Rectal smooth muscle tissue (tissue), 1 donor: ENCODE data around the gene ADAM19.

Experiments
- H3K27ac ChIP-seq: one replicate; pipeline ENCODE4 v1.7.0; 2013; ENCODE audit warnings: low read depth, low read length, inconsistent platforms
- H3K27me3 ChIP-seq: one replicate; pipeline ENCODE4 v1.7.0; 2013; ENCODE audit warnings: low read length; ENCODE audit not compliant: control insufficient read depth, insufficient read depth
- H3K36me3 ChIP-seq: one replicate; pipeline ENCODE4 v1.7.0; 2013; ENCODE audit warnings: low read length; ENCODE audit not compliant: control insufficient read depth, insufficient read depth
- H3K4me1 ChIP-seq: one replicate; pipeline ENCODE4 v1.7.0; 2013; ENCODE audit warnings: low read length; ENCODE audit not compliant: control insufficient read depth, insufficient read depth
- H3K4me3 ChIP-seq: one replicate; pipeline ENCODE4 v1.7.0; 2013; ENCODE audit warnings: low read length
- H3K9ac ChIP-seq: one replicate; pipeline ENCODE4 v1.7.0; 2013; ENCODE audit warnings: low read length

Gene ADAM19

GRCh38 chr5:157607371-157608161, 32.0 kb upstream of the ADAM19 start:
- H3K9ac ChIP-seq, result no peak overlapping the region
- H3K27ac ChIP-seq, result no peak overlapping the region
- H3K27me3 ChIP-seq, result no peaks in the 10 kb centered on the region
- peaks cover 2% of the 10 kb centered on the region for H3K4me1 ChIP-seq
- no peak overlapping the region for H3K4me3 ChIP-seq
- H3K36me3 ChIP-seq, result no peaks in the 10 kb centered on the region

GRCh38 chr5:157606046-157606445, 30.5 kb upstream of the ADAM19 start:
- Histone ChIP-seq H3K9ac (no peak overlapping the region), H3K27ac (no peak overlapping the region), H3K36me3 (no peaks in the 10 kb centered on the region), H3K4me1 (peaks cover 2% of the 10 kb centered on the region), H3K27me3 (no peaks in the 10 kb centered on the region), H3K4me3 (no peak overlapping the region)

- Histone ChIP-seq H3K4me3 (no peak overlapping the region), H3K4me1 (peaks cover 2% of the 10 kb centered on the region), H3K9ac (no peak overlapping the region), H3K27ac (no peak overlapping the region), H3K27me3 (no peaks in the 10 kb centered on the region), H3K36me3 (no peaks in the 10 kb centered on the region)
Observed at GRCh38 chr5:157603333-157604190, 28.0 kb upstream of the ADAM19 start.

GRCh38 chr5:157602505-157602904, 26.9 kb upstream of the ADAM19 start:
- H3K9ac ChIP-seq, result no peak overlapping the region
- H3K4me3 ChIP-seq, result no peak overlapping the region
- H3K27me3 ChIP-seq, result no peaks in the 10 kb centered on the region
- H3K27ac ChIP-seq, result no peak overlapping the region
- no peaks in the 10 kb centered on the region for H3K36me3 ChIP-seq
- H3K4me1 ChIP-seq, result peaks cover 2% of the 10 kb centered on the region

GRCh38 chr5:157600252-157600651, 24.7 kb upstream of the ADAM19 start:
- Histone ChIP-seq H3K4me3 (no peak overlapping the region), H3K9ac (no peak overlapping the region), H3K36me3 (no peaks in the 10 kb centered on the region), H3K27ac (no peak overlapping the region), H3K4me1 (no peaks in the 10 kb centered on the region), H3K27me3 (no peaks in the 10 kb centered on the region)

- Histone ChIP-seq H3K27ac (no peak overlapping the region), H3K36me3 (no peaks in the 10 kb centered on the region), H3K27me3 (no peaks in the 10 kb centered on the region), H3K4me1 (no peaks in the 10 kb centered on the region), H3K9ac (no peak overlapping the region), H3K4me3 (no peak overlapping the region)
Observed at GRCh38 chr5:157599565-157599964, 24.0 kb upstream of the ADAM19 start.

GRCh38 chr5:157598350-157598936, 22.9 kb upstream of the ADAM19 start:
- no peak overlapping the region for H3K27ac ChIP-seq
- no peaks in the 10 kb centered on the region for H3K4me1 ChIP-seq
- no peaks in the 10 kb centered on the region for H3K36me3 ChIP-seq
- no peaks in the 10 kb centered on the region for H3K27me3 ChIP-seq
- no peak overlapping the region for H3K9ac ChIP-seq
- H3K4me3 ChIP-seq, result no peak overlapping the region

GRCh38 chr5:157597277-157597676, 21.7 kb upstream of the ADAM19 start:
- H3K4me3 ChIP-seq, result no peak overlapping the region
- no peaks in the 10 kb centered on the region for H3K27me3 ChIP-seq
- no peak overlapping the region for H3K9ac ChIP-seq
- no peaks in the 10 kb centered on the region for H3K36me3 ChIP-seq
- H3K27ac ChIP-seq, result no peak overlapping the region
- H3K4me1 ChIP-seq, result no peaks in the 10 kb centered on the region

- Histone ChIP-seq H3K4me3 (no peak overlapping the region), H3K27me3 (no peaks in the 10 kb centered on the region), H3K36me3 (no peaks in the 10 kb centered on the region), H3K9ac (no peak overlapping the region), H3K27ac (no peak overlapping the region), H3K4me1 (no peaks in the 10 kb centered on the region)
Observed at GRCh38 chr5:157596487-157596886, 20.9 kb upstream of the ADAM19 start.

- H3K4me3 ChIP-seq, result no peak overlapping the region
- no peak overlapping the region for H3K27ac ChIP-seq
- H3K4me1 ChIP-seq, result no peaks in the 10 kb centered on the region
- no peaks in the 10 kb centered on the region for H3K36me3 ChIP-seq
- no peak overlapping the region for H3K9ac ChIP-seq
- no peaks in the 10 kb centered on the region for H3K27me3 ChIP-seq
Observed at GRCh38 chr5:157594675-157595459, 19.3 kb upstream of the ADAM19 start.

- Histone ChIP-seq H3K27ac (no peak overlapping the region), H3K4me1 (no peaks in the 10 kb centered on the region), H3K4me3 (no peak overlapping the region), H3K36me3 (no peaks in the 10 kb centered on the region), H3K9ac (no peak overlapping the region), H3K27me3 (no peaks in the 10 kb centered on the region)
Observed at GRCh38 chr5:157594257-157594656, 18.7 kb upstream of the ADAM19 start.
